GDM1 (cell line): ENCODE data around the gene ZSWIM5.
"Not testable (repeated sequence)": the region's sequence is repeated elsewhere in the genome, so short reads cannot be mapped to it uniquely, and the experiment has no call there.

Source experiments
- DNase-seq: peaks from one replicate; lab custom pipeline; 2025; lab: John Stamatoyannopoulos, UW

ZSWIM5 gene

DNA sequence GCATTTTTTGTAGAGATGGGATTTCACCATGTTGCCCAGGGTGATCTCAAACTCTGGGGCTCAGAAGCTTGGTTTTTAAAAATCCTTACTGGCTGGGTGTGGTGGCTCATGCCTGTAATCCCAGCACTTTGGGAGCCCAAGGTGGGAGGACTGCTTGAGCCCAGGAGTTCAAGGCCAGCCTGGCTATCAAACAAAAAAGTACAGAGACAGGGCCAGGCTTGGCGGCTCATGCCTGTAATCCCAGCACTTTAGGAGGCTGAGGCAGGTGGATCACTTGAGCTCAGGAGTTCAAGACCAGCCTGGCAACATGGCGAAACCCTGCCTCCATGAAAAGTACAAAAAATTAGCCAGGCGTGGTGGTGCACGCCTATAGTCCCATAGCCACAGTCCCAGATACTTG lies 112.0 kb downstream of the ZSWIM5 start:
- DNase-seq, result not testable (repeated sequence)

DNA sequence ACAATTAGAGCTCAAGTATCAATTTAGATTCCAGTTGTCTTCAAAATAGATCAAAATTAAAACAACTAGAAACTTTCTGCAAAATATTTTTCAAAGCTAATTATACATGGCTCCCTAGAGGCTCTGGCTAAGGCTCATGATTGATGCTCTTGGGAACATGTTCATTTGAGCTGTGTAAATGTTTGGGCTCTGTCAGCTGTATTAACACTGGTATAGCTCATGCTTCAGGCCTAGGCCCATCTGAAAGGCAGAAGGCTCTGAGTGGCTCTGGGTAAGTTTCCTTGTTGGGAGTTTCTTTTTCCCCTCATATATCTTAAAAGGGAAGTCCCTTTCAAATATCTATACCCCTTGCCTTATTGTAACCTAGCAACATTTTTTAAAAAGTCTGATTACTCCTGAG lies 113.1 kb downstream of the ZSWIM5 start:
- DNase-seq, result no peak

DNA sequence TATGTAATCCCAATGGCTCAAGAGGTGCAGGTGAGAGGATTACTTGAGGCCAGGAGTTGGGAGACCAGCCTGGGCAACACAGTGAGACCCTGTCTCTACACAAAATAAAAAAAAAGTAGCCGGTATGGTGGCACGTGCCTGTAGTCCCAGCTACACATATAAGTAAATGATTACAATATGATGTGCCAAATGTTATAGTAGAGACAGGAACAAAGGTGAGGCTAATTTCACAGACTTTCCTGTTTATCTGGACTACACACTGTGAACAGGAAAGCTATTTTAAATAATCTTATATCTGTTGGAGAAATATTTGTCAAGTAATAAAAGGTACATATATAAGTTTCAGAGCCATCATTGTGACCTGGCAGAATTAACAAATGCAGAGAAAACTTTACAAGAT lies 116.7 kb downstream of the ZSWIM5 start:
- no peak for DNase-seq

DNA sequence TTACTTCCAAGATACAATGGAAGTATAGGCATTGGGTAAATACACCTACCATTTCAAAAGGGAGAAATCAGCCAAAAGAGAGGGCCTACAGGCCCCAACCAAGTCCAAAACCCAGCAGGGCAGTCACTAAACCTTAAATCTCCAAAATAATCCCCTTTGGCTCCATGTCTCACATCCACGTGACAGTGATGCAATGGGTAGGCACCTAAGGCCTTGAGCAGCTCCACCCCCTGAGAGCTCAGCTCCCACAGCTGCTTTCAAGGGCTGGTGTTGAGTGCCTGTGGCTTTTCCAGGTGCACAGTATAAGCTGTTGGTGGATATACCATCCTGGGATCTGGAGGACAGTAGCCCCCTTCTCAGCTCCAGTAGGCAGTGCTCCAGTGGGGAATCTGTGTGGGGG lies 121.8 kb downstream of the ZSWIM5 start:
- no peak for DNase-seq

DNA sequence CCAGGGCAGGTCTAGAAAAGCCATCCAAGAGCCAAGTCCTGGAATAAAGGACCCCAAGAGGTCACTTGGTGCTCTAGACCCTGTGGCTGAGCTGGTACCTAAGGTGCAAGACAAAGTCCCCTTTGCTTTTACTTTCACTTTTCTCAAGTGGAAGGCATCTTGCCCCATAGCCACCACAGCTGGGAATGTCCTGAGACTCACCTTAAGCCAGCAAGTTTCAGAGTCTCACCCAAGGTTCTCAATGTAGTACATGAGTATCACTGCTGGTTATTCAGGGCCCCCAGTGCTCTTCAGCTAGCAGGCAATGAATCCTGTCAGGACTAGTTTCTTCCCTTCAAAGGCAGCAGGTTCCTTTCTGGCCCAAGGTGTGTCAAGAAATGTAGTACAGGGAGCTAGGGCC lies 126.9 kb downstream of the ZSWIM5 start:
- DNase-seq, result no peak

DNA sequence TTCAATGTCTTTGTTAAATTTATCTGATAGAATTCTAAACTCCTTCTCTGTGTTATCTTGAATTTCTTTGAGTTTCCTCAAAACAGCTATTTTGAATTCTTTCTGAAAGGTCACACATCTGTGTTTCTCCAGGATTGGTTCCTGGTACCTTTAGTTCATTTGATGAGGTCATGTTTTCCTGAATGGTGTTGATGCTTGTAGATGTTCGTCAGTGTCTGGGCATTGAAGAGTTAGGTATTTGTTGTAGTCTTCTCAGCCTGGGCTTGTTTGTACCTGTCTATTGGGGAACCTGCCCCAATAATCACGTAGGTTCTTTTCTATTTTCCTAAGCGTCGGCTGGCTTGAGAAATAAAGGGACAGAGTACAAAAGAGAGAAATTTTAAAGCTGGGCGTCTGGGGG lies 129.4 kb downstream of the ZSWIM5 start:
- DNase-seq, result not testable (repeated sequence)

DNA sequence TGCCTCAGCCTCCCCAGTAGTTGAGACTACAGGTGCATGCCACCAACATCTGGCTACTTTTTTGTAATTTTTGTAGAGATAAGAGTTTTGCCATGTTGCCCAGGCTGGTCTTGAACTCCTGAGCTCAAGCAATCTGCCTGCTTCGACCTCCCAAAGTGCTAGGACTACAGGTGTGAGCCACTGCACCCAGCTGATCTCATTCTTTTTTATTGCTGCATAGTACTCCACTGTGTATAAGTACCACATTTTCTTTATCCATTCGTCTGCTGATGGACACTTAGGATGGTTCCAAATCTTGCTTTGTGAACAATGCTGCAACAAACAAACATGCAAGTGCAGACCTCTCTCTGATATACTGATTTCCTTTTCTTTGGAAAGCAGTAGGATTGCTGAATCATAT lies 134.8 kb downstream of the ZSWIM5 start:
- no peak for DNase-seq

DNA sequence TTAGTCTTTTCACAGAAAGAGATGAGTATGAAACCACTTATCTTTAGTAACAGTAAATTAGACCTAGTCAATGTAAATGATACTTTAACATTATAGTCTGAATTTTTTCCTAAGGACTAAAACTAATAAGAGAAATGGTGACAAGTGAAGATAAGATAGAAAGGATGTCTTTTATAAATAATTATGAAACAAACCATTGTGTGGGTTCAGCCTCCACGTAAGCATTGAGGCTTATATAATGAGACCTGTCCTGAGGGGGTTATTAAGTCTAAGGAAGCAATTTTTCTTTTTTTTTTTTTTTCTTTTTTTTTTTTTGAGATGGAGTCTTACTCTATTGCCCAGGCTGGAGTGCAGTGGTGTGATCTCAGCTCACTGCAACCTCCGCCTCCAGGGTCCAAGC lies 138.6 kb downstream of the ZSWIM5 start:
- DNase-seq, result no peak

DNA sequence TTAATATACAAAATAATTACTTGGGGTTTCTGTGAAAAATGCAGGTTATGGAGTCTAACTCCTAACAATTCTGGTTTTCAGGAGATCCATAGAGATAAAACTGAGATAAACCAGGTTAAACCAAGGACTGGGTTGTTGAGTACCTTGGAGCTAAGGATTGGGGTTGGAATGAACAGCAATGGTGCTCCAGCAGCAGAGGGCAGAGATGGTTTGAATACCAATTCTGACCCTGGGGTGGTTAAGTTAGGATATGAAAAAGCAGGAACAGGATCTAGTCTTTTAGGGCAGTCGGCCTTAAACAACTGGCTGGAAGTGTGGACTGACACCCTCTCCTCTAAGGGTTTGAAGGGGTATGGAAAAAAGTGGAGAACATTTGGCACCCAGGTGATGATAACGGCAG lies 141.3 kb downstream of the ZSWIM5 start:
- DNase-seq, result no peak

DNA sequence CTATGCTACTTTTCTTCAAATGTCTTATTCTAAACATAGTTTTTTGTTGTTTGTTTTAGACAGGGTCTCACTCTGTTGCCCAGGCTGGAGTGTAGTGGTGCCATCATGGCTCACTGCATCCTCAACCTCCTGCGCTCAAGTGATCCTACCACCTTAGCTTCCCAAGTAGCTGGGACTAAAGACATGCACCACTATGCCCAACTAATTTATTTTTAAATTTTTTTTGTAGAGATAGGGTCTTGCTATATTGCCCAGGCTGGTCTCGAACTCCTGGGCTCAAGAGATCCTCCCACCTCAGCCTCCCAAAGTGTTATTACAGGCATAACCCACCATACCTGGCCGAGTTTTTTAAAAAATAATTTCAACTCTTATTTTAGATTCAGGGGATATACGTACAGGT lies 143.9 kb downstream of the ZSWIM5 start:
- DNase-seq, result not testable (repeated sequence)

DNA sequence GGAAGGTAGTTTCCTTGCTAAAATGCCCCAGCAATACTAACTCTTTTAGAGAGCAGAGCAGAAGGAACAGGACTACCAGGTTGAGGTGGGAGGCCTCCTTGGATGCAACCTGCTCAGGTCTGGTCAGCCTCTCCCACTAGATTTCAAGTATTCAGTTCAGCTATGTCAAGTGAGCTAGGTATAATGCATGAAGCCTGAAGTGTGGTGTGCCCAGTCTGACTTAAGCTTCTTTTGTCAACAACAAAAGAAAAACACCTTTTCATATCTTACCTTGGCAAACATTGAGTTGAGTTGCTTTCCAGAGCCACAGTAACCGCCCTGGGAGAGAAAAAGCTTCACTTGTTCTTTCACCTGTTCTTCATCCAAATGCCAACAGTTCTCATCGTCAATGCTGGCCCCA lies 146.6 kb downstream of the ZSWIM5 start:
- no peak for DNase-seq

DNA sequence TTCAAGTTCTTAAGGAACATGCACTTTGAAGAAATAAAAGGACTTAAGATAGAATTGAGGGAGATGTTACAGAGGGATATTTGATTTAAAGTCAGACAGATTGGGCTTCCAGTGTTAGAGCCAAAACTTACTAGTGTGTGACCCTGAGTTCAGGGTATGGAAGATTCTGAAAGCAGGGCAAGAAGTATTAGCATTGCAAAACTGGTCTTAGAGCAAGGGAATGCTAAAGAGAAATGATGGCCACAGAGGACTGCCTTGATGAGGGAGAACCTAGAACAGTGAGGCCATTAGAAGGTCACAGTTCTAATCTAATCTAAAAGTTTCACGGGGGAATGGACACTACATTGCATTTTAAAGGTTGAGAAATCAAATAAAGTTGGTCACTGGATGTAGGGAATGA lies 148.9 kb downstream of the ZSWIM5 start:
- no peak for DNase-seq

DNA sequence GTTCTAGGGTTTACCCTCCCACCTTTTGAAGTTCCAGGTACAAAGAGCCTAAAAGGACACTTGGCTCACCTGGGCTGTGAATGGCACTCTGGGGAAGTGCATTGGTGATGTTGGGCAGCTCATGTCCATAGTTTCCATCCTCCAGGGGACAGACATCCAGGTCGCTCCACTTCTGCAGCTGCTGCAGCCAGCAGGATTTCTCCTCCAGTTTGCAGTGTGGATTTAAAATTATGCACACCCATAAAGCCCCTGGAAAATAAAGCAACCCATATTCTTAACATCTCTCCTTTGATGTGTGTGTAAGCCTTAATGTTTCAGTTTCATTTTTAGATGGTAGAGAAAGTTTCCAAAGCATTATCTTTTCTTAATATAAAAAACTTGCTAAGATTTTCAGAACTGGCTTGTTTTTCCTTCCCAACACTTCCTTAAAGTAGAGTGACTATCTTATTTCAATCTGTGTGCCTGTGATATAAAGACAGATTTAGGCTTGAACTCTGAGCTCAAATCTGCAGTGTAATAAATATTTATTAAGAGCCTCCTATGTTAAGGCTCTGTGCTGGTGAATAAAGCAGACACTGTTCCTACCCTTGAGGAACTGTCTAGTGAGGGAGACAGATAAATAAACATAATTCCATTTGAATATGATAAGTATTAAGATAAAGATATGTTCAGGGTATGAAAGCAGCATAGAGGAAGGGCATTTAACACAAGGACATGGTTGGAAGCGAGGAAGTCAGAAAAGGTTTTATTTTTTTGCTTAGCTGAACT lies 155.2 kb downstream of the ZSWIM5 start:
- DNase-seq, result no peak

DNA sequence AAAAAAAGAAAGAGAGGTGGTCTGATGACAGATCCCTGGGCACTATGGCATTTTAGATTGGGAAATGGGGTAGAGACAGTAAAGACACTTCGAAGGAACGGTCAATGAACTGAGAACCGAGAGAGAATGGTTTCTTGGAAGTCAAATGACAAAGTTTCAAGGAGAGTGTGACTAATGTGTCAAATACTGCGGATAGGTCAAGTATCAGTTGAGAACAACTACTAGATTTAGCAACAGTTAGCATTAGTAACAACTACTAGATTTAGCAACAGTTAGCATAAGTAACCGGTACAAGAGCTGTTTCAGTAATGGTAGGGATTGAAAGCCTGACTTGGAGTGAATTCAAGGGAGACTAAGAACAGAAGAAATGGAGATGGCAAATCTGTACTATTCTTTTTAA lies 159.4 kb downstream of the ZSWIM5 start:
- no peak for DNase-seq

DNA sequence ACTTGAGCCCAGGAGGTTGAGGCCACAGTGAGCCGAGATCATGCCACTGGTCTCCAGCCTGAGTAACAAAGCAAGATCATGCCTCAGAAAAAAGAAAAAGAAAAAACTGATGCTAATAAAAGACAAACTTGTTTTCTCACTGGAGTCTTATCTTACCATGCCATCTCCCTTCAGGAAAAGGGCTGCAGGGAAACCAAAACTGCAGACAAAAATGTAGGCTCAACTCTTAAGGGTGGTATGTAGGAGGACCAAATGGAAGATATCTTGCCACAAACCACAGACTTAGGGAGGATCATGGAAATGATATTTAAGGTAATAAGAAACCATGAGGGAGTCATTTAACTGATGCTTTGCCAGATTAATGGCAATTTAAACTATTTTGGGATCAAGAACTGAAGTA lies 161.5 kb downstream of the ZSWIM5 start:
- DNase-seq, result no peak

DNA sequence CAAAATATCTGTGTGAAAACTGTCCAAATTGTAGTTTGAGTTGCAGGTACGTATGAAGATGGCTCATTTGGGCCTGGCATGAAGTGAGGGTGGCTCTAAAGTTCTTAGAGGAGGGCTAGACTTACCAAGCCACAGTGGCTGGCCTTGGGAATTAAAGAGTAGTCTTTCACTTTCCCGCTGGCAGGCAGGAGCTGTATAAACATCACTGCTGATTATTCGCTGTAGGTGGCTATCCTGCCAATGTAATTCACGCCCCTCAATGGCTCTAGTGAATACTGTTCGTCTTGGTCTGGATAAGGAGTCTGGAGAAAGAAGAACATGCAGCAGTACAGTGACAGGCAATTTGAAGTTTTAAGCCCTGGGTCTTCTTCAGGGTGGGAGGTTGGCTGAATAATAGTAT lies 163.3 kb downstream of the ZSWIM5 start:
- no peak for DNase-seq

DNA sequence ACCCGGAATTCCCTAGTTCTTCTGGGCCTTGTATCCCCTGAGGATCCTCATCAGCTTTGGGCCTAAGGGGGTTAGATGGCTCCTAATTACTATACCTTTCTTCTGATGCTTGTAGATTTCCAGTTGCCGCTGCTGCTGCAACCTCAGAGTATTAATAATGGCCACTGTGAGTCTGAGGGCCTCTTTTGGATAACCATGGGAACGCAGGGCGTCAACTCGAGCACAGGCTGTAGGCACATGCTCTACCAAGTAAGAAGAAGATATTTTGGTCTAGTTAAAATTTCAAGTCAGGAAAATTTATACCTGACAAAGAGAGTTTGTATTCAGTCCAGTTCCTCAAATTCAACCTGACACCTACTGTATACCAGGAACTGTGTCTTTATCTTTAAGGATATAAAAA lies 166.1 kb downstream of the ZSWIM5 start:
- DNase-seq, result no peak

DNA sequence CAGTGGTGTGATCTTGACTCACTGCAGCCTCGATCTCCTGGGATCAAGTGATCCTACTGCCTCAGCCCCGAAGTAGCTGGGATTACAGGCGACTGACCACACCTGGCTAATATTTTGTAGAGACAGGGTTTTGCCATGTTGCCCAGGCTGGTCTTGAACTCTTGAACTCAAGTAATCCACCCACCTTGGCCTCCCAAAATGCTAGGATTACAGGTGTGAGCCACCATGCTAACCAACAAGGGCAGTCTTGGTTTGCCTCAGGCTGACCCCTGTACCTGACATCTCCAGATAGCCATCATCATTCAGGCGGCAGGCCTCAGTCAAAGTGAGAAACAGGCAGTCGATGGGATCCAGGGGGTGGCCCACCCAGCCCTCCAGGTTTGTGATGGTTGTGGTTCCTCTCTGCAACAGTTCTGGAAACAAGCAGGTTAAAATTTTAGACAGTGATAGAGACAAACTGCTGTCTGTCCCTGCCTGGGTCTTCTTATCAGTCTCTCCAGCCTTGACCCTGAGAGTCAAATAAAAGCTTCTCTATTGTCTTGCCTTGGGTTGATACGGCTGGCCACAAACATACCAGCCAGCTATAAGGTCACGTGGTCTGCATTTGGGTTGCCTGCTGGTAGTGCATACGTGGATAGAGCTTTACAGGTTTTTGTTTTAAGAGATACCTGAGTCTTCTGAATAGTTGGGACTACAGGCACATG lies 167.6 kb downstream of the ZSWIM5 start:
- no peak for DNase-seq

DNA sequence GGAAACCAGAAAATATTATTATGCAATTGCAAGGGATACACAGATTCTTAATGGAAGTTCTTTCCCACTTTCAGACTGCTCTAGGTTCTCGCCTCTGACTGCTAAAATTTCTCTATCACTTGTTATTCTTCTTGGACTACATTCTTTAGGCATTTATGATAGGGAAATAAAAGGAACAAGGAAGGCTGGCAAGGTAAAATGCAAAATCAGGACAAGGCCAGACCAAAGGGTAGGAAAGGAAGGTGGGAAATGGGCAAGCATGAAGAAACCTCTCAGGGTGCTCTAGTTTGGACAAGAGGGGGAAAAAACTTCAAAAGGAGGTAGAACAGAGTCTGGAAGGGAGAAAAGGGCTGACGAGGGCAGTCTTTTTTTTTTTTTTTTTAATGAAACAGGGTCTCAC lies 168.2 kb downstream of the ZSWIM5 start:
- DNase-seq, result no peak

DNA sequence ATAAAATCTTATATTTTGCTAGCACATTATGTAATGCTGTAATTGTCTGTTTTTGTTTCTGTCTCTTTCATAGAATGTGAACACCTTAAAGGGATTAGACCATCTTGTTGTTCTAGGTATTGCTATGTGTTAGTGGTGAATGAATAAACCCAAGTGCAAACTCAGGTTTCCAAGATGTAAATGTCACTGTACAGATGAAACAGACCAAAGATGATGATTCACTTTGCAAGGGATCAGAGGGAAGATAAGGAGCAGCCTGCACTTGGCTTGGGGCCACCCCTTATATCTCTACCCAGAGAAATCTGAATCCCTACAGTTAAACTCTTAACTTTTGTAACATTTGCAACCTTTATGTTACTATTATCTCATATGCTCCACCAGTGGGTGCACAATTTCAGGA lies 168.9 kb downstream of the ZSWIM5 start:
- DNase-seq, result no peak

DNA sequence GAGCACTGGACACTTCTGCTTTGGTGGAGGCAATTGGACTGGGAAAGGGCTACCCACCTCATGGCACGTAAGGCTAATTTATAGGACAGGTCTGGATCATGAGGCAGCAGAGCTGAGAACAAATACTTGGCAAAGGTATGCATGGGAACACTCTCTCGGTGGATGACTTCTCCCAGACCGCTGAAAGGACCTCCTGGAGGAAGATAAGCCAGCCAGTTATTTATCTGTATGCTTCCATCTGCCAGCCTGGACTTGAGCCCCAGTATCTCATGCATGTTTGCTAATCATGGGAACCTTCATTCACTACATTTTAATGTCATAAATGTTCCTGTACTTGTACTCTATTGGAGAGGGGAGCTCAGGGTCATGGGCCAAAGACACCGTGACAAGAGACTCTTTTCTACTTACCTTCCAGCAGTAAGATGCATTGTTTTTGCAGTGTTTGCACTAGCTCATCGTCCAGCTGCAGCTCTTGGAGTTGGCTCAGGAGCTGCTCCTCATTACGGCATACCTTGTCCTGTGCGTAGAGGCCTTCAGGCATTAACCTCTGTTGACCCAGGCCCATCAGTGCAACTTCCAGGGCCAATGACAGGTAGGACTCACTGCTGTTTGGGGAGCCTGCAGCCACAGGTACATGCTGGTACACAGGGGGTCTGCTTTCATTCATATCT lies 170.6 kb downstream of the ZSWIM5 start:
- DNase-seq, result no peak

DNA sequence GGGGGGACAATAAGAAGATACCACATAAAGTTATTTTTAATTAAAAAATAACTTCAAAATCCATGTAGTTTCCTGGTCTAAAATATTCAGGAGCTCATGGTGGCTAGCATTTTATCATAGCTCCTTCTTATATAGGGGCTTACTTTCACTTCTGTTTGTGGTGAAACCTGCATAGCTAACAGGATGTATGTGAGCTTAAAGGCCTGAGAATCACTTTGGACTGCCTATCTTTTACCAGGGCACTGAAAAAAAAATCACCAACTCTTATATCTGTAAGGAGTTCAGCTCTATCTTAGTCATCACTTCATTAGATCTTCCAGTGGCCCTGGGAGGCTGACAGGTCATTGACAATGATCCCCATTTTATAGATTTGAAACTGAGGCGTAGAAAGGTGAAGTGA lies 173.0 kb downstream of the ZSWIM5 start:
- DNase-seq, result no peak

DNA sequence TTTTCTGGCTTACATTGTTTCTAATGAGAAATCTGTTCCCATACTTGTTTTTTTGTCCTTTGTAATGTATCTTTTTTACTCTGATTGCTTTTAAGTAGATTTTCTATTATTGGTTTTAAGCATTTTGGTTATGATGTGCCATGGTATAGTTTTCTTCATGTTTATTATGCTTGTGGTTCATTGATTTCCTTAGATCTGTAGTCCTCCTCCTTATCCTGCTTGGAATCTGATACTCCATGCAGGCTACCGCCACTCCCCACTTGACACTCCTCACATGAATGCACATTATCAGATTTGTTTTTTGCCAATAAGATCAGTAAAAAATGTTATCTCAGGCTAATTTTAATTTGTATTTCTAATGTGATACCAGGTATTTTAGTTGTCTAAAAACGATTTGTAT lies 173.6 kb downstream of the ZSWIM5 start:
- DNase-seq, result no peak
